ENCODE measurements around the gene LGALSL.

The LGALSL gene

DNA sequence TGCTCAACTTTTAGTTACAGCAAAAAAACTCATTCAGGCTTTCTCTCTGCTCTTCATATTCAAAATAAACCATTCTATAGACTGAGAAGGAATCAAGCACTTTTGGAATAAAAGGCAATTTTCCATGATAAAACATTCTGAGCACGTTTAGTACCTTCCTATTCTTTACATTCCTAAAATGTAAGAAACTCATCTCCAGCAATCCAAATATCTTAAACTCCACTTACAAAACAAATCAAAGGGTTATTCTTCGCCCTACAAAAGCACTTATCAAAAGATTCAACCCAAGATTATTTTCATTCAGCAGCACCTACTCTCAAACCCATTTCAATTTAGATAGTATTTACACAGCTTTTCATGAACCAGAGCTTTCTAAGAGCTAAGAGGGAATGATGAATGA lies 2.9 kb upstream of the LGALSL start:
- DNase-seq (ENCODE audit: low spot score), result no peak
- in situ Hi-C loops (cut with MboI; ENCODE audit: low sequenced_read_pairs, unreplicated experiment), result no loop called here
- TF ChIP-seq, protein P1, sequence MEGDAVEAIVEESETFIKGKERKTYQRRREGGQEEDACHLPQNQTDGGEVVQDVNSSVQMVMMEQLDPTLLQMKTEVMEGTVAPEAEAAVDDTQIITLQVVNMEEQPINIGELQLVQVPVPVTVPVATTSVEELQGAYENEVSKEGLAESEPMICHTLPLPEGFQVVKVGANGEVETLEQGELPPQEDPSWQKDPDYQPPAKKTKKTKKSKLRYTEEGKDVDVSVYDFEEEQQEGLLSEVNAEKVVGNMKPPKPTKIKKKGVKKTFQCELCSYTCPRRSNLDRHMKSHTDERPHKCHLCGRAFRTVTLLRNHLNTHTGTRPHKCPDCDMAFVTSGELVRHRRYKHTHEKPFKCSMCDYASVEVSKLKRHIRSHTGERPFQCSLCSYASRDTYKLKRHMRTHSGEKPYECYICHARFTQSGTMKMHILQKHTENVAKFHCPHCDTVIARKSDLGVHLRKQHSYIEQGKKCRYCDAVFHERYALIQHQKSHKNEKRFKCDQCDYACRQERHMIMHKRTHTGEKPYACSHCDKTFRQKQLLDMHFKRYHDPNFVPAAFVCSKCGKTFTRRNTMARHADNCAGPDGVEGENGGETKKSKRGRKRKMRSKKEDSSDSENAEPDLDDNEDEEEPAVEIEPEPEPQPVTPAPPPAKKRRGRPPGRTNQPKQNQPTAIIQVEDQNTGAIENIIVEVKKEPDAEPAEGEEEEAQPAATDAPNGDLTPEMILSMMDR (IDR thresholded peaks at IDR 0.05; ENCODE audit: borderline replicate concordance, control extremely low read depth, extremely low read depth, insufficient read depth, missing control alignments), result no peak

DNA sequence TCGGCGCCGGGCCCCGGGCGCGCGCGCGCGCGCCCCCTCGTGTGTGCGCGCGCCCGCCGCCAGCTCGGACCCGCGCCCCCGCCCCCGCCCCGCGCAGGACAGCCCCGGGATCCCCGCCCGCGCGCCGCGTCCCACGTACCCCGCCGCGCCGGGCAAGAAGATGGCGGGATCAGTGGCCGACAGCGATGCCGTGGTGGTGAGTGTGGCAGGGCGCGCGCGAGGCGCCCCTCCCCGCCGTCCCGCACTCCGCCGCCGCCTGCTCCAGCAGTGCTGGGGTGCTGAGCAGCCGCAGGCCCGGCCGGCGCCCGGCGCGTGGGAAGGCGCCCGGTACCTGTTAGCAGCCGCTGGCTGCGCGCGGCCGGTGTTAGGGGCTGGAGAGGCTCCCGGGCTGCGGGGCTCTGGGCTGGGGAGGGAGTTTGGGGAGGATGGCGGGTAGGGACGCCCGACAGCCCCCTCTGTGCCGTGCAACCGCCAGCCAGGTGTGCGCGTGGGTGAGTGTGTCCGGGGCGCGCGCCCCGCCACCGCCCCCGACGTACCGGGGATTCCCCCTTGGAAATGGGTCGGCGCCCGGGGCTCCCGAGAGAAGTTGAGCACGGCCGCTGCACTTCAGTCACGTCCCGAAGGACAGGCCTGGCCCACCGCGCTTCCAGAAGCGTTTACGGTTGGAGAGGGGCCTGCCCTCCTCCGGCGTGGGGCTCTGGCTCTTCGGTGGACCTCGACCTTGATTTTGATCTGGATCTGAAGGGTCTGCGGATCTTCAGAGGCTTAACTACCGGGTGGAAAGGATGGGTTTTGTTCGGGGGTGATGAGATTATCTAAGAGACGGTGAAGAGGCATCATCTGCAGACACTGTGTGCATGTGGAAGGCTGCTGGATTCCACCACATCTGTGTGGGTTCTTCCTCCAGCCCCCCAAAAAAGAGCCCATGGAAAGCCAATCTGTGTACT lies 697 bp downstream of the LGALSL start:
- in situ Hi-C loops (cut with MboI; ENCODE audit: low sequenced_read_pairs, unreplicated experiment), result no loop called here
- peak; percentile 86 for DNase-seq (ENCODE audit: low spot score)
- TF ChIP-seq, protein P1 (IDR thresholded peaks at IDR 0.05; ENCODE audit: borderline replicate concordance, control extremely low read depth, extremely low read depth, insufficient read depth, missing control alignments), result no peak

DNA sequence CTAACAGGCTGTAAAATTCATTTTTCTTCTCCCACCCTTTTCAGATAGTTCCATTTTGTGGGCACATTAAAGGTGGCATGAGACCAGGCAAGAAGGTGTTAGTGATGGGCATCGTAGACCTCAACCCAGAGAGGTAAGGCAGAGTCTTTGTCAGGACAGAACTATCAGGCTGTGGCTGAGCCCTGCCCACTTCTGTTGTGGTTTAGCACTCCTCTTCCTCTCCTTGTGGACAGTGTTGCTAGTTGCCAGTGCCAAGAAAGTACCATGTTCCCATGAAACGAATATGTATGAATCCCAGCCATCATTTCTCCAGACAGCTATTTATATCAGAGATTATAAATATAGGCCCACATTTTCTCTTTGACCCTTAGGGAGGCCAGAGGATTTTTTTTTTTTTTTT lies 1.6 kb downstream of the LGALSL start:
- TF ChIP-seq, protein P1 (IDR thresholded peaks at IDR 0.05; ENCODE audit: borderline replicate concordance, control extremely low read depth, extremely low read depth, insufficient read depth, missing control alignments), result no peak
- DNase-seq (ENCODE audit: low spot score), result no peak
- in situ Hi-C loops (cut with MboI; ENCODE audit: low sequenced_read_pairs, unreplicated experiment), result no loop called here

DNA sequence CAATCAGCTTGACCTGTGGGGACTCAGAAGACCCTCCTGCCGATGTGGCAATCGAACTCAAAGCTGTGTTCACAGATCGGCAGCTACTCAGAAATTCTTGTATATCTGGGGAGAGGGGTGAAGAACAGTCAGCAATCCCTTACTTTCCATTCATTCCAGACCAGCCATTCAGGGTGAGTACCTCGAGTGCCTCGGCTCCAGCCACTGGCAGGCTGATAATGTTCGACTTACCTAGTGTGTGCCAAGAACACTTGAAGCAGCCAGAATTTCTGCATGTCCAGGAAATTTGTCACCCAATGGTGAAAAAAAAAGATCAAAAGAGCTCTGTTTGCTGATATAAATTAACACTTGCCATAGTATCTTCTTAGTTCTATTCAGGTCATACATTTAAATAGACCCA lies 2.3 kb downstream of the LGALSL start:
- DNase-seq (ENCODE audit: low spot score), result no peak
- in situ Hi-C loops (cut with MboI; ENCODE audit: low sequenced_read_pairs, unreplicated experiment), result no loop called here
- TF ChIP-seq, protein P1 (IDR thresholded peaks at IDR 0.05; ENCODE audit: borderline replicate concordance, control extremely low read depth, extremely low read depth, insufficient read depth, missing control alignments), result no peak

DNA sequence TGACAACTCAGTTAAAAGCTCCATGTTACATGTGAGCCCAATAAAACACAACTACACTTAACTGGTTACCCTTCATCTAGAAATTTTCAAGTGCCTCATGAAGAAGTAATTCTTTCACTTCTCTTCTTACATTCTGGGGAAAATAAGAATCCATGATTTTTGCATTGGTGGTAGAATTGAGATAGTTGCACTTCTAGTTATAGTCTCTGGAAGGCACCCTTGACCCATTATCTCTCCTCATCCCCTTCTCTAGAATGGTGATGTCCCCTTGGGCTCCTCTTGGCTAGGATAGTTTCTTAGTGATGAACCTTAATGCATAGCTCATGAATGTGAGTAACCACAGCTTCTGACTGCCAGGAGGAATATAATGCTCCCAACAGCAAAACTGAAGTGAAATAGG lies 3.6 kb downstream of the LGALSL start:
- TF ChIP-seq, protein P1 (IDR thresholded peaks at IDR 0.05; ENCODE audit: borderline replicate concordance, control extremely low read depth, extremely low read depth, insufficient read depth, missing control alignments), result no peak
- no peak for DNase-seq (ENCODE audit: low spot score)
- in situ Hi-C loops (cut with MboI; ENCODE audit: low sequenced_read_pairs, unreplicated experiment), result no loop called here

DNA sequence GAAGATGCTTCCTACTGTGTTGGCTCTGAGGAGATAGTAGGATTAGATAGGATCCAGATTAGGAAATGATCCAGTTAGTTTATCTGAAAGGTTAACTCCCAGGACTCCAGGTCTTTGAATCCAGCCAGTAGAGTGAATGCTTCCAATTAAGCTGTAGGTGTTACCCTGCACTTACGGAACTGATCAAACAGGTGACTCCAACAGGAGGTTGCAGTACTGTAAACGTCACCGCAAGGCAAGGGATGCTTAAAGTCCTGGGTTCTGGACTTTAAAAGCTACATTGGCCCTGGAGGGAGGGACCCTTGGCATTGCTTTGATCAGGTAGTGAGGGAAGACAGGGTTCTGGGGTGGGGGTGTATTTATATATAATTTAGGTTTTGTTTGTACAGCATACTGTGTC lies 5.6 kb downstream of the LGALSL start:
- TF ChIP-seq, protein P1 (IDR thresholded peaks at IDR 0.05; ENCODE audit: borderline replicate concordance, control extremely low read depth, extremely low read depth, insufficient read depth, missing control alignments), result no peak
- in situ Hi-C loops (cut with MboI; ENCODE audit: low sequenced_read_pairs, unreplicated experiment), result no loop called here
- no peak for DNase-seq (ENCODE audit: low spot score)

Data from GM13976 (cell line).